ENCODE results near the gene PLXNA2.

The PLXNA2 gene

GRCh38 chr1:208111646-208112190, 132.5 kb downstream of the PLXNA2 start:
- TF ChIP-seq FOXP2 (optimal IDR thresholded peaks at IDR 0.05; ENCODE audit: borderline replicate concordance, extremely low read depth, extremely low read length, insufficient read depth) (no peak), TAF1 (IDR thresholded peaks at IDR 0.05; ENCODE audit: borderline replicate concordance, insufficient read depth, low read length) (no peak), REST (IDR thresholded peaks at IDR 0.05; ENCODE audit: insufficient read depth in 1 of 2, low read depth in 2 of 2, low read length in 2 of 2) (0 out of 4 replicates have a peak, but pooled peaks of 1 of the 2 experiments have one; percentile 5), POLR2AphosphoS5 (IDR thresholded peaks at IDR 0.05; ENCODE audit: low read depth, low read length) (0 out of 2 replicates have a peak, but pooled peaks have one; percentile 34), SIN3A (IDR thresholded peaks at IDR 0.05; ENCODE audit: borderline replicate concordance, insufficient read depth, low read length) (0 out of 2 replicates have a peak, but pooled peaks have one; percentile 34)

GRCh38 chr1:208110296-208110695, 133.9 kb downstream of the PLXNA2 start:
- TF ChIP-seq REST (IDR thresholded peaks at IDR 0.05; ENCODE audit: insufficient read depth in 1 of 2, low read depth in 2 of 2, low read length in 2 of 2) (no peak), TAF1 (IDR thresholded peaks at IDR 0.05; ENCODE audit: borderline replicate concordance, insufficient read depth, low read length) (no peak), FOXP2 (optimal IDR thresholded peaks at IDR 0.05; ENCODE audit: borderline replicate concordance, extremely low read depth, extremely low read length, insufficient read depth) (no peak), SIN3A (IDR thresholded peaks at IDR 0.05; ENCODE audit: borderline replicate concordance, insufficient read depth, low read length) (no peak), POLR2AphosphoS5 (IDR thresholded peaks at IDR 0.05; ENCODE audit: low read depth, low read length) (no peak)

GRCh38 chr1:208108646-208109330, 135.4 kb downstream of the PLXNA2 start:
- TF ChIP-seq SIN3A (IDR thresholded peaks at IDR 0.05; ENCODE audit: borderline replicate concordance, insufficient read depth, low read length) (no peak), POLR2AphosphoS5 (IDR thresholded peaks at IDR 0.05; ENCODE audit: low read depth, low read length) (no peak)

- no peak for TF ChIP-seq SIN3A (IDR thresholded peaks at IDR 0.05; ENCODE audit: borderline replicate concordance, insufficient read depth, low read length)
- TF ChIP-seq REST (IDR thresholded peaks at IDR 0.05; ENCODE audit: insufficient read depth in 1 of 2, low read depth in 2 of 2, low read length in 2 of 2): no peak
- no peak for TF ChIP-seq POLR2AphosphoS5 (IDR thresholded peaks at IDR 0.05; ENCODE audit: low read depth, low read length)
- TF ChIP-seq FOXP2 (optimal IDR thresholded peaks at IDR 0.05; ENCODE audit: borderline replicate concordance, extremely low read depth, extremely low read length, insufficient read depth): no peak
- no peak for TF ChIP-seq TAF1 (IDR thresholded peaks at IDR 0.05; ENCODE audit: borderline replicate concordance, insufficient read depth, low read length)
Measured at GRCh38 chr1:208108213-208108608, 136.0 kb downstream of the PLXNA2 start.

GRCh38 chr1:208107425-208108212, 136.6 kb downstream of the PLXNA2 start:
- TF ChIP-seq REST (IDR thresholded peaks at IDR 0.05; ENCODE audit: insufficient read depth in 1 of 2, low read depth in 2 of 2, low read length in 2 of 2) (no peak), POLR2AphosphoS5 (IDR thresholded peaks at IDR 0.05; ENCODE audit: low read depth, low read length) (no peak), SIN3A (IDR thresholded peaks at IDR 0.05; ENCODE audit: borderline replicate concordance, insufficient read depth, low read length) (no peak), TAF1 (IDR thresholded peaks at IDR 0.05; ENCODE audit: borderline replicate concordance, insufficient read depth, low read length) (no peak), FOXP2 (optimal IDR thresholded peaks at IDR 0.05; ENCODE audit: borderline replicate concordance, extremely low read depth, extremely low read length, insufficient read depth) (no peak)
